Right lobe of liver (tissue), 4 donors: ENCODE data around the gene PRR12.

ENCODE experiments used
- CTCF ChIP-seq, 4 donors: fragments of 200-600 bp in 3 of 4; fragments of 450-650 bp in 1 of 4; IDR thresholded peaks; one replicate each; pipeline versions ENCODE4 v1.5.1 to v1.8.0; 2016 to 2022; ENCODE audit warnings: antibody characterized with exemption in 4 of 4, mild to moderate bottlenecking in 2 of 4
- POLR2A ChIP-seq: fragments of 450-650 bp; IDR thresholded peaks from one replicate; pipeline ENCODE4 v1.6.1; 2017; ENCODE audit warnings: antibody characterized with exemption, mild to moderate bottlenecking
- donor health status: DM: no; HTN: no; CAD: no.
- donor health status: DM: no; HTN: no; CAD: no.
- donor health status: DM: no; HTN: yes; CAD: no.

- TF ChIP-seq CTCF (IDR thresholded peaks at IDR 0.05): no peak
- TF ChIP-seq POLR2A: no peak
Measured at GRCh38 chr19:49651029-49651819, 60.2 kb downstream of the PRR12 start.
